Endothelial cell (in vitro differentiated cells): Measurements from ENCODE around the gene CD1B. TPM values are rescaled to one million over a fixed set of nuclear protein-coding genes. Genes with fewer than 3 reads are reported as not detected.

Experiments
- DNase-seq: peaks from one replicate; pipeline ENCODE4 v3.0.0; 2021; ENCODE audit warnings: low spot score
- H3K27ac Mint-ChIP-seq: one replicate; pipeline ENCODE4 v1.8.0; 2021; ENCODE audit warnings: mixed read lengths, inconsistent platforms; ENCODE audit not compliant: unreplicated experiment
- H3K27me3 Mint-ChIP-seq: one replicate; pipeline ENCODE4 v1.8.0; 2021; ENCODE audit warnings: mild to moderate bottlenecking, moderate library complexity, mixed read lengths, inconsistent platforms; ENCODE audit not compliant: unreplicated experiment
- H3K36me3 Mint-ChIP-seq: one replicate; pipeline ENCODE4 v1.8.0; 2021; ENCODE audit warnings: mild to moderate bottlenecking, low read depth, mixed read lengths, inconsistent platforms; ENCODE audit not compliant: unreplicated experiment
- H3K4me1 Mint-ChIP-seq: one replicate; pipeline ENCODE4 v1.8.0; 2021; ENCODE audit warnings: mild to moderate bottlenecking, mixed read lengths, inconsistent platforms; ENCODE audit not compliant: unreplicated experiment
- H3K4me3 Mint-ChIP-seq: one replicate; pipeline ENCODE4 v1.8.0; 2021; ENCODE audit warnings: mild to moderate bottlenecking, mixed read lengths, inconsistent platforms; ENCODE audit not compliant: unreplicated experiment
- H3K9me3 Mint-ChIP-seq: one replicate; pipeline ENCODE4 v1.8.0; 2021; ENCODE audit warnings: mixed read lengths, inconsistent platforms; ENCODE audit not compliant: unreplicated experiment
- total RNA-seq: library from RNA; stranded (reverse); fragmentation: NEBNext Ultra II Directional; extraction: Animal tissue kit (Norgen Biotek cat#: 25700); gene quantifications from one replicate; pipeline ENCODE4 v1.2.1, GENCODE V29; 2021; ENCODE audit not compliant: unreplicated experiment
- TF ChIP-seq, protein P1 (sequence below): fragments of 200-600 bp; sonication (generic); IDR thresholded peaks from one replicate; pipeline ENCODE4 v1.5.0; 2021; ENCODE audit warnings: antibody characterized with exemption; ENCODE audit not compliant: unreplicated experiment

CD1B gene
- total RNA-seq, 1 donor from 2014 or later: not detected

DNA sequence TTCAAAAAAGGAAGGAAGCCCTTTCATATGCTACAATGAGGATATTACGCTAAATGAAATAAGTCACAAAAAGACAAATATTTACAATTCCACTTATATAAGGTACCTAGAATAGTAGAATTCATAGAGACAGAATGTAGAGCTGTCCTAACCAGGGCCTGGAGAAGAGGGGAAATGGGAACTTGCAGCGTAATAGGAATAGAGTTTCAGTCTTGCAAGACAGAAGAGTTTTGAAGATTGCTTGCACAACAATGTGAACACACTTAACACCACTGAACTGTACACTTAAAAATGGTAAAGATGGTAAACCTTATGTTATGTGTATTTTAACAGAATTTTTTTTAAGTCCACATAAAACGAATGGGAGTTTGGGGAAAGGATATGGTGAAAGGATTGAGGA is 2.9 kb downstream of the CD1B start:
- Mint-ChIP-seq H3K27ac (no peak overlapping the region), H3K9me3 (no peaks in the 10 kb centered on the region), H3K4me1 (no peaks in the 10 kb centered on the region), H3K36me3 (no peaks in the 10 kb centered on the region), H3K27me3 (no peaks in the 10 kb centered on the region), H3K4me3 (no peak overlapping the region)
- TF ChIP-seq, protein P1, sequence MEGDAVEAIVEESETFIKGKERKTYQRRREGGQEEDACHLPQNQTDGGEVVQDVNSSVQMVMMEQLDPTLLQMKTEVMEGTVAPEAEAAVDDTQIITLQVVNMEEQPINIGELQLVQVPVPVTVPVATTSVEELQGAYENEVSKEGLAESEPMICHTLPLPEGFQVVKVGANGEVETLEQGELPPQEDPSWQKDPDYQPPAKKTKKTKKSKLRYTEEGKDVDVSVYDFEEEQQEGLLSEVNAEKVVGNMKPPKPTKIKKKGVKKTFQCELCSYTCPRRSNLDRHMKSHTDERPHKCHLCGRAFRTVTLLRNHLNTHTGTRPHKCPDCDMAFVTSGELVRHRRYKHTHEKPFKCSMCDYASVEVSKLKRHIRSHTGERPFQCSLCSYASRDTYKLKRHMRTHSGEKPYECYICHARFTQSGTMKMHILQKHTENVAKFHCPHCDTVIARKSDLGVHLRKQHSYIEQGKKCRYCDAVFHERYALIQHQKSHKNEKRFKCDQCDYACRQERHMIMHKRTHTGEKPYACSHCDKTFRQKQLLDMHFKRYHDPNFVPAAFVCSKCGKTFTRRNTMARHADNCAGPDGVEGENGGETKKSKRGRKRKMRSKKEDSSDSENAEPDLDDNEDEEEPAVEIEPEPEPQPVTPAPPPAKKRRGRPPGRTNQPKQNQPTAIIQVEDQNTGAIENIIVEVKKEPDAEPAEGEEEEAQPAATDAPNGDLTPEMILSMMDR: no peak
- DNase-seq: no peak

DNA sequence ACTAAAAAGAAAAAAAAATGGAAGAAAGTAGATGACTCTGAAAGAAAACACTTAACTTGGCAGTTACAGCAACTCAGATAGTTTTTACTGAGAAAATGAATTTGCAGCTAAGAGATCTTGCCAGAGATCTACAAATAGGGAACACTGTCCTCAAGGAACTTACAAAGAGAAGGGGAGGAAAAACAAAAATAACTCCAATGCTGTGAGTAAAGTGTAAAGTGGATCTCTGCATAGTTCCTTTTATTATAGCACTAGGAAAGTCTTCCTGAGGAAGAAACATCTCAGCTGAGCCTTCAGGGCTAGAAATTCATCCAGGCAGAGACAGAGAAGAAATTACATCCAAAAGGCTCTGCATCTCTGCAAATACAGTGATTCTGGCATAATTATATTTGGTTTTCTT is 3.9 kb downstream of the CD1B start:
- H3K9me3 Mint-ChIP-seq: no peaks in the 10 kb centered on the region
- H3K4me1 Mint-ChIP-seq: no peaks in the 10 kb centered on the region
- TF ChIP-seq, protein P1: no peak
- H3K36me3 Mint-ChIP-seq: no peaks in the 10 kb centered on the region
- no peaks in the 10 kb centered on the region for H3K27me3 Mint-ChIP-seq
- no peak overlapping the region for H3K4me3 Mint-ChIP-seq
- H3K27ac Mint-ChIP-seq: no peak overlapping the region
- no peak for DNase-seq

DNA sequence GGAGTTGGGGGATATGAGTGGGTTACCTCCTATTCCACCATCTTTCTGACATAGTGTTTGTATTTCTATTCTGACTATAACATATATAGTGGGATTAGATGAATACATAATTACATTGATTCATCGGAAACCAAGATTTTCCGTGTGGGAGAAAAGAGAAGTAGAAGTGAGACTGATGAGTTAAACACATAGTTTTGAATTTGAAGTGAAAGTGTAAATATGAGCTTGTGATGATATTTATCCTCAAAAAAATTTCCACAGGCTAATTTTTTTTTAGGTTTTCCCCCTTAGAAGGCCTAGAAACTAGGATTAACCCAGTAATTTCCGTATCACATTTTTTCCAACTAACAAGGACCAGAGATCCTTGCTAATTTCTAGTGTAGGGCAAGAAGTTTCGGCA is 6.9 kb downstream of the CD1B start:
- no peak overlapping the region for H3K27ac Mint-ChIP-seq
- peaks cover 4% of the 10 kb centered on the region for H3K36me3 Mint-ChIP-seq
- DNase-seq: no peak
- H3K4me3 Mint-ChIP-seq: no peak overlapping the region
- H3K4me1 Mint-ChIP-seq: no peaks in the 10 kb centered on the region
- no peaks in the 10 kb centered on the region for H3K9me3 Mint-ChIP-seq
- H3K27me3 Mint-ChIP-seq: no peaks in the 10 kb centered on the region
- TF ChIP-seq, protein P1: no peak

DNA sequence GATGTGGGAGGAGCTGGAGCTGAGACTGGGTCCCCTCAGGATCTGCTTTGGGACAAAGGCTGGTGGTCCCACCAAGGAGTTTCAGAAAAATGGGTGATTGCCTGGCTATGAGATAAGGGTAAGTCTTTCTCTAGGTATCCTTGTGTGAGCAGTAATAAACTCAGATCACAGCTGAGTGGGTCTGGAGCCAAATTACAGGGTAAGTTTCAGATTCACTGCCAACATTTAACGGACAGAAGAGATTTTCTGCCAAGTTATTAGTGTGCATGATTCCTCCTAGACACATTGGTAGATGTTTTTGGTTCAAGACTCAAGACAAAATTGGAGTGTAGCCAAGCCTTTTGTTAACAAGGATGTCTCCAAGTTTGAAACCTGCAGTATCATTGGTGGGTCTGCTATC is 7.5 kb downstream of the CD1B start:
- TF ChIP-seq, protein P1: no peak

DNA sequence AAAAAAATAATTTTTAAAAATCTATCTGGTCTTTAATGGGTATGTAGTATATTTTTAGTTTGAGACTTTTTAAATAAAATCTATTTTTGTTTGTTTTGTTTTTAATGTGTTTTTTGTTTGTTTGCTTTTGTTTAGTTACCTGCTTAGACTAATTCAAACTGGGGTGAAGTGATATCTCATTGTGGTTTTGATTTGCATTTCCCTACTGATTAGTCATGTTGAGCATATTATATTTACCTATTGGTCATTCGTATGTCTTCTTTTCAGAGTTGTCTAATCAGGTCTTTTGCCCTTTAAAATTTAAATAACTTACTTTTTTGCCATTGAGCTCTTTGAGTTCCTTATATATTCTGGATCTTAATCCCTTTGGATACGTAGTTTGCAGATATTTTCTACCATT is 20.3 kb downstream of the CD1B start:
- Mint-ChIP-seq H3K27ac (no peak overlapping the region), H3K27me3 (peaks cover 2% of the 10 kb centered on the region), H3K4me3 (no peak overlapping the region), H3K4me1 (no peaks in the 10 kb centered on the region), H3K9me3 (no peaks in the 10 kb centered on the region), H3K36me3 (no peaks in the 10 kb centered on the region)
- TF ChIP-seq, protein P1: no peak
- no peak for DNase-seq

More for the DNA sequence above, 7.5 kb downstream of the CD1B start:
- H3K9me3 Mint-ChIP-seq: no peaks in the 10 kb centered on the region
- no peak overlapping the region for H3K27ac Mint-ChIP-seq
- H3K36me3 Mint-ChIP-seq: peaks cover 4% of the 10 kb centered on the region
- no peaks in the 10 kb centered on the region for H3K4me1 Mint-ChIP-seq
- no peak overlapping the region for H3K4me3 Mint-ChIP-seq
- H3K27me3 Mint-ChIP-seq: no peaks in the 10 kb centered on the region
- no peak for DNase-seq
